ENCODE data around the gene APOD. TPM values are rescaled to one million over a fixed set of nuclear protein-coding genes. Genes with fewer than 3 reads are reported as not detected.

APOD gene
- total and polyA plus RNA-seq, 9 of the 15 experiments (the other 6 are each of a cell fraction or from before 2014, with no cell fraction given) = 0.18 to 0.50 (median 0.35) TPM; not detected in 1

DNA sequence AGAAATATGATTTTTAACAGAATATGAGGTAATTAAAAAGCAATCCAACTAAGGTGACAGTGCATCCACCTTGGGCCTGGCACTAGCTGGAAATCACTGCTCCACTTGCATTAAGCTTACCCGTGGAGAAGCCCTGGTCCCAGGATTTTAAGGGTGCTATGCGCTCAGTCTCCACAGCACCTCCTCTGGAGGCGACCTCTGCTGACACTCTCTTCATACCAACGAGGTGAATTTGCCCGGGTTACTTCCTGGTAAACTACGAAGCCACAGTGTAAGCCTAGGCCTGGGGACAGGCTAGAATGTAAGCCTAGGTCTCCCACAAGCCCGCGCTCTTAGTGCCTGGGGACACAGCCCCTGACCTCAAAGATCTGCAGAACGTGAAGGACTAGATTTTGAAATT lies 793 bp downstream of the APOD start (continued):
- TF ChIP-seq RBM17 (IDR thresholded peaks at IDR 0.05; ENCODE audit: borderline replicate concordance, low read depth, low read length) (no peak), SRSF3 (IDR thresholded peaks at IDR 0.05; ENCODE audit: insufficient read depth, low read length) (no peak), ZBTB33 (CRISPR knock-in tag; IDR thresholded peaks at IDR 0.05) (peak; percentile 99), CHCHD3 (CRISPR knock-in tag; IDR thresholded peaks at IDR 0.05) (no peak), POLR2AphosphoS5 (IDR thresholded peaks at IDR 0.05; ENCODE audit: control insufficient read depth, insufficient read depth, low read depth, low read length) (no peak), NR4A1 (CRISPR knock-in tag; IDR thresholded peaks at IDR 0.05) (no peak), NR4A1 (tag; IDR thresholded peaks at IDR 0.05) (no peak), ARHGAP35 (IDR thresholded peaks at IDR 0.05; ENCODE audit: partially characterized antibody) (no peak), FOXK2 (conservative IDR thresholded peaks at IDR 0.05 in 1 of 2, IDR thresholded peaks at IDR 0.05 in 1 of 2; ENCODE audit: low read depth in 2 of 2) (no peak)
- TF ChIP-seq, protein P1, sequence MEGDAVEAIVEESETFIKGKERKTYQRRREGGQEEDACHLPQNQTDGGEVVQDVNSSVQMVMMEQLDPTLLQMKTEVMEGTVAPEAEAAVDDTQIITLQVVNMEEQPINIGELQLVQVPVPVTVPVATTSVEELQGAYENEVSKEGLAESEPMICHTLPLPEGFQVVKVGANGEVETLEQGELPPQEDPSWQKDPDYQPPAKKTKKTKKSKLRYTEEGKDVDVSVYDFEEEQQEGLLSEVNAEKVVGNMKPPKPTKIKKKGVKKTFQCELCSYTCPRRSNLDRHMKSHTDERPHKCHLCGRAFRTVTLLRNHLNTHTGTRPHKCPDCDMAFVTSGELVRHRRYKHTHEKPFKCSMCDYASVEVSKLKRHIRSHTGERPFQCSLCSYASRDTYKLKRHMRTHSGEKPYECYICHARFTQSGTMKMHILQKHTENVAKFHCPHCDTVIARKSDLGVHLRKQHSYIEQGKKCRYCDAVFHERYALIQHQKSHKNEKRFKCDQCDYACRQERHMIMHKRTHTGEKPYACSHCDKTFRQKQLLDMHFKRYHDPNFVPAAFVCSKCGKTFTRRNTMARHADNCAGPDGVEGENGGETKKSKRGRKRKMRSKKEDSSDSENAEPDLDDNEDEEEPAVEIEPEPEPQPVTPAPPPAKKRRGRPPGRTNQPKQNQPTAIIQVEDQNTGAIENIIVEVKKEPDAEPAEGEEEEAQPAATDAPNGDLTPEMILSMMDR (IDR thresholded peaks at IDR 0.05 in 2 of 3, conservative IDR thresholded peaks at IDR 0.05 in 1 of 3; ENCODE audit: insufficient read depth in 2 of 3, low read depth in 1 of 3, low read length in 3 of 3) = peak; percentile 30 to 42 (median 33); a peak in 4 of 6 replicates
